GM18858 (cell line): Measurements from ENCODE around the gene CAB39L.
"Not testable (repeated sequence)": the region's sequence is repeated elsewhere in the genome, so short reads cannot be mapped to it uniquely, and the experiment has no call there.

Experiments used
- ATAC-seq: cut with Tn5 transposase; IDR thresholded peaks from one replicate; pipeline ENCODE4 v1.9.1; 2021; ENCODE audit not compliant: unreplicated experiment

CAB39L gene

DNA sequence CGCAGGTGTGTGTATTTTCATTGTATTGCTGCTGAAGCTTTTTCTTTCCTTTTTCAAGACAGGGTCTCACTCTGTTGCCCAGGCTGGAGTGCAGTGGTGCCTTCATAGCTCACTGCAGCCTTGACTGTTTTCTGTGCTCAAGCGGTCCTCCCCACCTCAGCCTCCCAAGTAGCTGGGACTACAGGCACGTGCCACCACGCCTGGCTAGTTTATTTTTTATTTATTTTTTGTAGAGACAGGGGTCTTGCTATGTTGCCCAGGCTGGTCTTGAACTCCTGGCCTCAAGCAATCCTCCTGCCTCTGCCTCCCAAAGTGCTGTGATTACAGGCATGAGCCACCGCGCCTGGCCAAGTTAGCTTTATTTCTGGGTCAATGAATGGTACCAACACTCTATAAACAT is 149.1 kb downstream of the CAB39L start:
- ATAC-seq, result not testable (repeated sequence)

DNA sequence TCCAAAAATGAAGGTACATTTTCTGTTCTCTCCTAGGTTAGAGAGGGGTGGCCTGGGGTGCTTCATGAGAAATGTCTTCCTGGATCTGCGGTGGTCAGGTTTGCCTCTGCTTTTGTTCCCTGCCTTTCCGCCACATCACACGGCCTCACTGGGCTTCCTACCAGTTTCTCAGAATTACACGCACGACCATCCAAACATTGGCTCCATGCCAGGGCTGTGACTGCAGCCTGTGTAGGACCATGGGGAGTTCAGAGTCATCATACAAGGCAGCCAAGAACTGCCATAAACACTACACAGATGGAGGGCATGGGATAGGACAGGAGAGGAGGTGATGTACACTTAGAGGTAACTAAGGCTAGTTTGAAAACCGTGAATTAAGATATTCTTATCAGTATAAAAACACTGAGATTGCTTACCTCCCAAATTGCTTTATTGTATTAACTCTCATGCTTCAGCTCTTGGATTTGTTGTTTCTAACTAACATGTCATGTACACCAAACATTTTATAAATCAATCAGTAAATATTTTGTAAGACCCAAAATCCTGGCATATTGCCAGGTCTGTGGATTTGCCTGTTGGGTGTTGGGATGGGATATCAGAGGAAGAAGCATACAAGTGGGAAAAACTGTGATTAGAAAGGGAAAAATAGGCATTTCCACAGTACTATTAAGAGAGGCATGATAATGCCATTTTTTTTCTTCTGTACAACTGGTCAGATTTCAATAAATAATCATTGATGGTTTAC is 150.9 kb downstream of the CAB39L start:
- ATAC-seq, result no peak

- no peak for ATAC-seq
These were observed 155.4 kb downstream of the CAB39L start for GRCh38 chr13:49288458-49288857.

DNA sequence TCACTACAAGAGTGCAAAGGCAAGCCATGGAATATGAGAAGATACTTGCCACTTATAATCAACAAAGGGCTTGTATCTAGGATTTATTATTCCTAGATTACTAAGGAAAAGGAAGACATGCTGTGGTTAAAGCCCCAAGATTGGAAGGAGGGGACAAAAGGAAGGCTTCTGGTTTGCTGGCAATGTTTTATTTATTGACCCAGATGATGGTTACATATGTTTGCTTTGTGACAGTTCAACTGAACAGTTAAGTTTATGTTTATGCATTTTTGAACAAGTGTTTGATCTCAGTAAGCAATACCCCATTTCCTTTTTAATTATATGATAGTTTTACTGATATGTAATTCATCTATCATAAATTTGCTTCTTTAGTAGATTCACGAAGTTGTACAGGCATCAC is 155.9 kb downstream of the CAB39L start:
- ATAC-seq, result no peak

- no peak for ATAC-seq
These were observed 164.0 kb downstream of the CAB39L start for GRCh38 chr13:49279885-49280284.

GRCh38 chr13:49279112-49279511 is 164.8 kb downstream of the CAB39L start:
- no peak for ATAC-seq

GRCh38 chr13:49278211-49278610 is 165.7 kb downstream of the CAB39L start:
- no peak for ATAC-seq

DNA sequence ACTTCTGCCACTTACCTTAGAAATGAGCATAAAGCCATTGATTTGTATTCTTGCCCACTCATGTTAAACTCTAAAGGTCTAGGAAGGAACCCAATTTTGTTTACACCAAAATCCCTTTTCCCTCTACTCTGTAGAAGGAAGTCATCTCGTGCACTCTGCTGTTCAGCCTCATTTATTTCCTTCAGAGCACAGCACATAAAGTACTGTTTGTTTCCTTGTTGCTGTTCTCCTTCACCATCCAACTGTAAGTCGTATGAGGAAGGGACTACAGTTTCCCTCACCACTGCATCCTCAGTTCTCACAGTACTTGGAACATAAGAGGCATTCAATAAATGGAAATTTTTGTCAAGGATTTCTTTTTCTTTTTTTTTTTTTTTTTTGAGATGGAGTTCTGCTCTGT is 171.6 kb downstream of the CAB39L start:
- no peak for ATAC-seq

GRCh38 chr13:49271264-49271663 is 172.6 kb downstream of the CAB39L start:
- no peak for ATAC-seq

DNA sequence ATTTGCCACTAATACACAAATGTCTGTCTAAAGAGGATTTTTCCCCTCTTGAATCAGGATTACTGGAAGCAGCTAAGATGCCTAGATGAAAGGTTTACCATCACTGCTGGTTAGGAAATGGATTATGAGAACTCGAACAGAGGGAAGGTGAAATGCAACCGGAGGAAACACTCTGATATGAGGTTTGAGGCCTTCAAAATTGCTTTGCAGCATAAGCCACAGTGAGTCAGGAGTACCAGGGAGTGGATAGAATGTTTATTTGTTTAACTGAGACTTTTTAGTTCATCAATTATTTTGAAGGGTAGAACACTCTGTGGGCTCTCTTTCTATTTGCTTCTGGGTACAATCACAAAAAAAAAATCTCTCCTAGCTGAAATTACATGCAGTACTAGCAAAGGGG is 178.0 kb downstream of the CAB39L start:
- no peak for ATAC-seq

DNA sequence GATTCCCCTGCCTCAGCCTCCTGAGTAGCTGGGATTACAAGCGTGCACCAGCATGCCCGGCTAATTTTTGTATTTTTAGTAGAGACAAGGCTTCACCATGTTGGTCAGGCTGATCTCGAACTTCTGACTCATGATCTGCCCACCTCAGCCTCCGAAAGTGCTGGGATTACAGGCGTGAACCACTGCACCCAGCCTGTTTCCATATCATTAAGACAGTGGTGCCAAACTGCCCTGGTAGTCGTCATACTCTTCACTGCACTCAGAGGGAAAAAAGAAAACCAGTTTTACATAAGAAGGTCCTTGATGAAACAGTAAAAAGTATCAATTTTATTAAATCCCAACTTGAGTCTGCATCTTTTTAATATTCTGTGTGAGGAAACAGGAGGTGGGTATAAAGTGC is 181.2 kb downstream of the CAB39L start:
- ATAC-seq, result no peak

GRCh38 chr13:49259586-49259985 is 184.3 kb downstream of the CAB39L start:
- no peak for ATAC-seq
